ENCODE data around the gene CDC25B.
"Not testable (repeated sequence)": the region's sequence is repeated elsewhere in the genome, so short reads cannot be mapped to it uniquely, and the experiment has no call there.

CDC25B gene

GRCh38 chr20:3828798-3829197 is 32.7 kb downstream of the CDC25B start:
- TF ChIP-seq, protein P1, sequence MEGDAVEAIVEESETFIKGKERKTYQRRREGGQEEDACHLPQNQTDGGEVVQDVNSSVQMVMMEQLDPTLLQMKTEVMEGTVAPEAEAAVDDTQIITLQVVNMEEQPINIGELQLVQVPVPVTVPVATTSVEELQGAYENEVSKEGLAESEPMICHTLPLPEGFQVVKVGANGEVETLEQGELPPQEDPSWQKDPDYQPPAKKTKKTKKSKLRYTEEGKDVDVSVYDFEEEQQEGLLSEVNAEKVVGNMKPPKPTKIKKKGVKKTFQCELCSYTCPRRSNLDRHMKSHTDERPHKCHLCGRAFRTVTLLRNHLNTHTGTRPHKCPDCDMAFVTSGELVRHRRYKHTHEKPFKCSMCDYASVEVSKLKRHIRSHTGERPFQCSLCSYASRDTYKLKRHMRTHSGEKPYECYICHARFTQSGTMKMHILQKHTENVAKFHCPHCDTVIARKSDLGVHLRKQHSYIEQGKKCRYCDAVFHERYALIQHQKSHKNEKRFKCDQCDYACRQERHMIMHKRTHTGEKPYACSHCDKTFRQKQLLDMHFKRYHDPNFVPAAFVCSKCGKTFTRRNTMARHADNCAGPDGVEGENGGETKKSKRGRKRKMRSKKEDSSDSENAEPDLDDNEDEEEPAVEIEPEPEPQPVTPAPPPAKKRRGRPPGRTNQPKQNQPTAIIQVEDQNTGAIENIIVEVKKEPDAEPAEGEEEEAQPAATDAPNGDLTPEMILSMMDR (conservative IDR thresholded peaks at IDR 0.05; ENCODE audit: low read depth, low read length): no peak
- no peak overlapping the region for H3K4me3 ChIP-seq (ENCODE audit: low read length)
- no peak for DNase-seq (ENCODE audit: low read depth)

GRCh38 chr20:3829891-3830290 is 33.8 kb downstream of the CDC25B start:
- DNase-seq (ENCODE audit: low read depth); H3K4me3 ChIP-seq (ENCODE audit: low read length): not testable (repeated sequence)

GRCh38 chr20:3836132-3836531 is 40.0 kb downstream of the CDC25B start:
- TF ChIP-seq, protein P1 (conservative IDR thresholded peaks at IDR 0.05; ENCODE audit: low read depth, low read length): no peak
- H3K4me3 ChIP-seq (ENCODE audit: low read length): no peak overlapping the region
- DNase-seq (ENCODE audit: low read depth): no peak

- TF ChIP-seq, protein P1 (conservative IDR thresholded peaks at IDR 0.05; ENCODE audit: low read depth, low read length): no peak
- no peak for DNase-seq (ENCODE audit: low read depth)
- H3K4me3 ChIP-seq (ENCODE audit: low read length): no peak overlapping the region
These were observed 43.2 kb downstream of the CDC25B start for GRCh38 chr20:3839328-3839727.

DNA sequence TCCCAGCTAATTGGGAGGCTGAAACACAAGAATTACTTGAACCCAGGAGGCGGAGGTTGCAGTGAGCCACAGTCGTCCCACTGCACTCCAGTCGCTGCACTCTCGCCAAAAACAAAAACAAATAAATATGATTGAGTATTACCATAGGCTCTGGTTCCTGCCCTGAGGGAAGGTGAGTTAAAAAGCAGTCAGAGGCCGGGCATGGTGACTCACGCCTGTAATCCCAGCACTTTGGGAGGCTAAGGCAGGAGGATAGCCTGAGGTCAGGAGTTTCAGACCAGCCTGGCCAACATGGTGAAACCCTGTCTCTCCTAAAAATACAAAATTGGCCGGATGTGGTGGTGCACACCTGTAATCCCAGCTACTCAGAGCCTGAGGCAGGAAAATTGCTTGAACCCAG is 44.1 kb downstream of the CDC25B start:
- DNase-seq (ENCODE audit: low read depth); H3K4me3 ChIP-seq (ENCODE audit: low read length): not testable (repeated sequence)

DNA sequence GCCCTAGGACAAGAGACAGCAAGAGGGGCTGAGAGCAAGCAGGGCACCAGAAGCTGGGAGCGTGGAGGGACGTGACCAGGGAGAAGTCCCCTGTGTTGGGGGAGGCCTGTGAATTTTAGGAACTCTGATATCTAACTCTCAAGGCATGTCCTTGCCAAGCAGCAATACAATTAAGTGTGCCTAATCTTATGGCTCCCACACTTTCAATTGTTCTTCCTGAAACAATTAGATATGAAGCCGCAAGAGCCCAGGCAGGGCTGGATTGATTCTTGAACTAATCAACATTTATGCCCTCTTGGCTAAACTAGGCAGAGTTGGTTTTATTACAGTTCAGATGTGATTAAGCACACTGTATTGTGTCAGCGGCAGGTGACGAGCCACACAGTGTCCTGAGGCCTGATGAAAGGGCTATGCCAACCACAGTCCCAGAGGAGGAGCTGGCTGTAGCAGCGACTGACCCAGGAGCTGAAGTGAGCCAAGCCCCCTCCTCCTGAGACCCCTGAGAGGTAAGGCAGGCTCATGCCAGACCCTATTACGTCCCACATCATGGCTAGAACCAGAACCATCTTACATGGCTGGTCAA is 46.3 kb downstream of the CDC25B start:
- DNase-seq (ENCODE audit: low read depth): no peak
- H3K4me3 ChIP-seq (ENCODE audit: low read length): no peak overlapping the region
- TF ChIP-seq, protein P1 (conservative IDR thresholded peaks at IDR 0.05; ENCODE audit: low read depth, low read length): no peak

DNA sequence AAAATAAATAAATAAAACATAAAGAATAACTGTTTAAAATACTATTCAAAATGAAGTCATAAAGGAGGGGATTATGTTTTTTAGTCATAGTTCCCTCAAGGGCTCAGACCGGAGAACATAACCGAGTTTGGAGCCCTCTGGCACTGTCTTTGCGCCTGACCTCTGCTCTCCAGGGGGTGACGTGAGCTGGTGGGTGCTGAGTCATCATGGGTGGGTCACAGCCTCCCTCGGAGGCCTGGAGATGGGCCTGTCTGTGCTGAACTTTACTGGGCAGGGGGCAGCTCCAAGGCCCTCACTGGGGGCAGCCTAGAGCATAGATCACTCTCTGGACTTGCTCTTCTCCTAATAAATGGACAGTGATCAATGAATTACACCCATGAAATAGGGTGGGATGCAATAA is 47.4 kb downstream of the CDC25B start:
- DNase-seq (ENCODE audit: low read depth): no peak
- TF ChIP-seq, protein P1 (conservative IDR thresholded peaks at IDR 0.05; ENCODE audit: low read depth, low read length): no peak
- no peak overlapping the region for H3K4me3 ChIP-seq (ENCODE audit: low read length)

GRCh38 chr20:3843990-3844619 is 48.0 kb downstream of the CDC25B start:
- DNase-seq (ENCODE audit: low read depth): not testable (repeated sequence)

DNA sequence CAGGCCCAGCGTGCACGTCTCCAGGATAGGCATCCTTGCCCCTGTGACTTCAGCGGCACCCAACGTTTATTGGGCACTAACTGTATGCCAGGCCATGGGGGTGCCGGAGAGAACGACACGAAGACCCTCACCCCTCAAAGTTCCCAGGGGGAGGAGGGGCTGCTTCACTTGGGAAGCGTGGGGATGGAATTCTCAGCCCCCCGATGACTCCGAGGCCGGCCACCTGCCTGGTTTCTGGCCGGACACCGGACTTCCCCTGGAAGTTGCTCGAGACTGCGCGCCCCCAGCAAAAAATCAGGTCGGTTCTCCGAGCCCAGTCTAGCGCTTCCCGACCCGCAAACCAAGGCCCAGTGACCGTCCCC is 50.2 kb downstream of the CDC25B start:
- DNase-seq (ENCODE audit: low read depth): no peak
- TF ChIP-seq, protein P1 (conservative IDR thresholded peaks at IDR 0.05; ENCODE audit: low read depth, low read length): no peak
- peak overlapping the region; percentile 84 for H3K4me3 ChIP-seq (ENCODE audit: low read length)

More at GRCh38 chr20:3843990-3844619, 48.0 kb downstream of the CDC25B start:
- H3K4me3 ChIP-seq (ENCODE audit: low read length): not testable (repeated sequence)
